ENCODE data around the gene MAGEA2.
"Not testable (repeated sequence)": the region's sequence is repeated elsewhere in the genome, so short reads cannot be mapped to it uniquely, and the experiment has no call there.

Gene MAGEA2

GRCh38 chrX:152753686-152754650 is at the start of gene MAGEA2:
MAGEA2 (minus strand) TSS chrX:152753842; CDS start chrX:152751363, 2,479 bp downstream.
- not testable (repeated sequence) for H3K4me3 ChIP-seq (replicated peaks; ENCODE audit: low read depth, low read length); DNase-seq (ENCODE audit: low read depth)

GRCh38 chrX:152798945-152799344 is 45.3 kb upstream of the MAGEA2 start:
- no peak for DNase-seq (ENCODE audit: low read depth)
- TF ChIP-seq CTCF (IDR thresholded peaks at IDR 0.05; ENCODE audit: low read length, missing control alignments) = no peak
- H3K4me3 ChIP-seq (replicated peaks; ENCODE audit: low read depth, low read length) = no peak overlapping the region

GRCh38 chrX:152787062-152787461 is 33.4 kb upstream of the MAGEA2 start:
- not testable (repeated sequence) for DNase-seq (ENCODE audit: low read depth); H3K4me3 ChIP-seq (replicated peaks; ENCODE audit: low read depth, low read length)

GRCh38 chrX:152769549-152770289 is 16.1 kb upstream of the MAGEA2 start, which contains the start of gene MAGEA6:
MAGEA6 (minus strand) TSS chrX:152769689; CDS start chrX:152767650, 2,039 bp downstream.
- DNase-seq (ENCODE audit: low read depth); H3K4me3 ChIP-seq (replicated peaks; ENCODE audit: low read depth, low read length): not testable (repeated sequence)

GRCh38 chrX:152766562-152766961 is 12.9 kb upstream of the MAGEA2 start:
- DNase-seq (ENCODE audit: low read depth); H3K4me3 ChIP-seq (replicated peaks; ENCODE audit: low read depth, low read length): not testable (repeated sequence)

GRCh38 chrX:152761582-152761981 is 7.9 kb upstream of the MAGEA2 start:
- DNase-seq (ENCODE audit: low read depth); H3K4me3 ChIP-seq (replicated peaks; ENCODE audit: low read depth, low read length): not testable (repeated sequence)

- DNase-seq (ENCODE audit: low read depth) = not testable (repeated sequence)
Measured at GRCh38 chrX:152759544-152759943, 5.9 kb upstream of the MAGEA2 start.

GRCh38 chrX:152758918-152759317 is 5.3 kb upstream of the MAGEA2 start, which contains the start of gene CSAG3:
CSAG3 (plus strand) TSS chrX:152759218.
- H3K4me3 ChIP-seq (replicated peaks; ENCODE audit: low read depth, low read length); DNase-seq (ENCODE audit: low read depth): not testable (repeated sequence)

More at GRCh38 chrX:152759544-152759943, 5.9 kb upstream of the MAGEA2 start:
- H3K4me3 ChIP-seq (replicated peaks; ENCODE audit: low read depth, low read length) = not testable (repeated sequence)

- not testable (repeated sequence) for H3K4me3 ChIP-seq (replicated peaks; ENCODE audit: low read depth, low read length); DNase-seq (ENCODE audit: low read depth)
Measured at GRCh38 chrX:152754871-152755270, 1.2 kb upstream of the MAGEA2 start.

GRCh38 chrX:152738560-152738959 is 15.1 kb downstream of the MAGEA2 start:
- H3K4me3 ChIP-seq (replicated peaks; ENCODE audit: low read depth, low read length) = no peak overlapping the region
- TF ChIP-seq CTCF (IDR thresholded peaks at IDR 0.05; ENCODE audit: low read length, missing control alignments) = no peak

GRCh38 chrX:152736528-152736927 is 17.1 kb downstream of the MAGEA2 start:
- H3K4me3 ChIP-seq (replicated peaks; ENCODE audit: low read depth, low read length); DNase-seq (ENCODE audit: low read depth): not testable (repeated sequence)

More at GRCh38 chrX:152738560-152738959, 15.1 kb downstream of the MAGEA2 start:
- no peak for DNase-seq (ENCODE audit: low read depth)
